Measurements from ENCODE around the gene ACAP1.

DNA sequence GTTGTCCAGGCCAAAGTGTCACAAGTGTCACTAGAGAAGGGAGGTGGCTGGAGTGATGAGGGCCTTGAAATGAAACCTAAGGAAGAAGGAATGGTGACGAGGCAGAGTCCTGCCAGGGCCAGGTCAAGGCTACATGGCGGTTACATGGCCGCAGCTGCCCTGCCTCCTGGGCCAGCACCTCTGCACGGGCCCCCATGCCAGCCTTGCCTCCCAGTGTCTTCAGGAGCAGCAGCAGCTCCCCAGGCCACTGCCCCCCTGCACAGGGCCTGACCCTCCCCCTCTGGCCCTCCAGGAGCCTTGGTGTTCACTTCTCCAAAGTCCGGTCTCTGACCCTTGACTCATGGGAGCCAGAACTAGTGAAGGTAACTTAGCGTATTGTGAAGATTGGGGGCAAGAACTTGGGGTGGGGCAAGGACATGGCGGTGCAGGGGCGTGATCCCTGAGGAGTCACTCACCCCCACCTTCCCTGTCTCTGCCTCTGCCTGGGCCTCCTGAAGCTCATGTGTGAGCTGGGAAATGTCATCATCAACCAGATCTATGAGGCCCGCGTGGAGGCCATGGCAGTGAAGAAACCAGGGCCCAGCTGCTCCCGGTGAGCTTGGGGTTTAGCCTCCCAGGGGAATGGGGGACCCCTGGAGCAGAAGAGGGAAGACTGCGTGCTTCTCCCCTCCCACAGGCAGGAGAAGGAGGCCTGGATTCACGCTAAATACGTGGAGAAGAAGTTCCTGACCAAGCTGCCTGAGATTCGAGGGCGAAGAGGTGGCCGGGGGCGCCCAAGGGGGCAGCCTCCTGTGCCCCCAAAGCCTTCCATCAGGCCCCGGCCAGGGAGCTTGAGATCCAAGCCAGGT, 11.5 kb downstream of the ACAP1 start:
- TF ChIP-seq POLR2A (IDR thresholded peaks at IDR 0.05) (no peak), CTCF (IDR thresholded peaks at IDR 0.05) (no peak)
